Right forelimb (tissue), 1 donor: ENCODE results near the gene CPT1B.
"Not testable (repeated sequence)": the region's sequence is repeated elsewhere in the genome, so short reads cannot be mapped to it uniquely, and the experiment has no call there.

Source experiments
- DNase-seq: peaks from one replicate; pipeline ENCODE4 v3.0.0-alpha.2; 2018

CPT1B gene

DNA sequence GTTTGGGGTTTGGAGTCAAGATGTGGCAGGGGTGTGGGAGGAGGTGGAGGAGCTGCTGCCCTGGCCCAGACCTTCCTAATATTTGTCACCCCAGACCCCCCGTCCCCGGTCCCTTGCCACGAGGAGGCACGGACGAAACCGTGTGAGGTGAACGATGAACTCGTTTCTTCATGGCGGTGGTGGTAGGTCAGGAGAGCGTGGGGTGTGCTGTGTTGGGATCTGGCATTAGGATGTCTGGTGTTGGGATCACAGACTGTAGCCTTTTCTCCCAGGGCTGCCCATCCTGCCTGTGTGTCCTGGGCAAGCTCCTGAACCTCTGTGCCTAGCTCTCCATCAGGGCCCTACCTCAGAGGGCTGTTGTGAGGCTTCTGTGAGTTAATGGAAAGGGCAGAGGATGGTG, 30.8 kb upstream of the CPT1B start:
- DNase-seq: no peak

DNA sequence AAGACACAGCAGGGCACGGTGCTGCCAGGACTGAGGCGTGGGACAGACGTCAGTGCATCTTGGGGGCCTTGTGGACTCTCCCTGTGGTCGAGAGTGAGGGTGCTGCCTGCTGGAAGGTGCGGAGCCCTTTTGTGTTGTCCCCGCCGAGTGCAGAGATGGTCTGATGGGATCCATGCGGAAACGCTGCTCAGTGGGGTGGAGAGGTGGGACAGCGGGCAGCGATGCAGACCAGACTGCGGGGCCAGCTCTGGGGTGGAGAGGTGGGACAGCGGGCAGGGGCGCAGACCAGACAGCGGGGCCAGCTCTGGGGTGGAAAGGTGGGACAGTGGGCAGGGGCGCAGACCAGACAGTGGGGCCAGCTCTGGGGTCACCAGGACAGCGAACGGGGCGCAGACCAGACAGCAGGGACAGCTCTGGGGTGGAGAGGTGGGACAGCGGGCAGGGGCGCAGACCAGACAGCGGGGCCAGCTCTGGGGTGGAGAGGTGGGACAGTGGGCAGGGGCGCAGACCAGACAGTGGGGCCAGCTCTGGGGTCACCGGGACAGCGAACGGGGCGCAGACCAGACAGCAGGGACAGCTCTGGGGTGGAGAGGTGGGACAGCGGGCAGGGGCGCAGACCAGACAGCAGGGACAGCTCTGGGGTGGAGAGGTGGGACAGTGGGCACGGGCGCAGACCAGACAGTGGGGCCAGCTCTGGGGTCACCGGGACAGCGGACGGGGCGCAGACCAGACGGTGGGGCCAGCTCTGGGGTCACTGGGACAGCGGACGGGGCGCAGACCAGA, 30.0 kb upstream of the CPT1B start:
- not testable (repeated sequence) for DNase-seq

DNA sequence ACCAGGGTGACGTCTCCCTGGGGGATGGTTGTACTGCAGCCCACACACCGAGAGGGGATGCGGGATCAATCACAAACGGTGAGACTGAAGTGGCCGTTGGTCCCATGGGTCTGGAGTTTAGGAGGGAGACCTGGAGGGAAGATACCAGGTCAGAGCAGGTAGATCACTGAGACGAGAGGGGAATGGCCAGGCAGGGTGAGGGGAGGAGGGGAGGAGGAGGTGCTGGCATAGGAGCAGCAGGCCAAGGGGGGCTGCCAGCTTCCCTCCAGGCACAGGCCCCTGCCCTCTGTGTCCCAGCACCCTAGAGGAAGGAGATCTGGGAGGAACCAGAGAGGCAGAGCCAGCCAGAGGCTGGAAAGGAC, 29.4 kb upstream of the CPT1B start:
- no peak for DNase-seq

DNA sequence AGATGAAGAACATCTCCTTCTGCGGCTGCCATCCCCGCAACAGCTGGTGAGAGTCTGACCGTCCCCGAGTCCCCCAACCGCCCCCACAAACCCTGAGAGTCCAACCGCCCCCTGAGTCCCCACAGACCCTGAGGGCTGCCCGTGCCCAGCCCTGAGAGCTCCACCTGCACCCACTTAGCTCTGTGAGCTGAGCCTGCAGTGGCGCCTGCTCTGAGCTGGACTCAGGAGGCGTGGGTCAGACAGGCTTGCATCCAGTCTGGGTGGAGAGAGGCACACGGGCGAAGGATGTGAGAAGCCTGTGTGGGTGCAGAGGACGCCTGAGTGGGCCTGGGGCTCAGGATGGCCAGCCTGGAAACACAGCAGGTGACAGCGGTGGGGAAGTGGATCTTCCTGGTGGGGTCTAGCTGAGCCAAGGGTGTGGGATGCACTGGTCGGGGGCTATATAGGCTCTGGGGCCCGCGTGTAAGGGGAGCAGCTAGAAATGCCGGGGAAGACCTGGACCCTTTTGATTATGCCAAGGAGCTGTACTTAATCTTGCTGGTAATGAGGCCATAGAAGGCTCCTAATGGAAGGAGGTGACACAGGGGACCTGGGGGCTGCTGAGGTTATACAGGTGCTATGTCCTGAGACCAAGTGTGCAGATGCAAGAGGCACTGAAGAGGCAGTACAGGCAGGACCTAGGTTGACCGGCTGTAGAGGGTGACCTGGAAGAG, 28.9 kb upstream of the CPT1B start:
- DNase-seq: no peak

DNA sequence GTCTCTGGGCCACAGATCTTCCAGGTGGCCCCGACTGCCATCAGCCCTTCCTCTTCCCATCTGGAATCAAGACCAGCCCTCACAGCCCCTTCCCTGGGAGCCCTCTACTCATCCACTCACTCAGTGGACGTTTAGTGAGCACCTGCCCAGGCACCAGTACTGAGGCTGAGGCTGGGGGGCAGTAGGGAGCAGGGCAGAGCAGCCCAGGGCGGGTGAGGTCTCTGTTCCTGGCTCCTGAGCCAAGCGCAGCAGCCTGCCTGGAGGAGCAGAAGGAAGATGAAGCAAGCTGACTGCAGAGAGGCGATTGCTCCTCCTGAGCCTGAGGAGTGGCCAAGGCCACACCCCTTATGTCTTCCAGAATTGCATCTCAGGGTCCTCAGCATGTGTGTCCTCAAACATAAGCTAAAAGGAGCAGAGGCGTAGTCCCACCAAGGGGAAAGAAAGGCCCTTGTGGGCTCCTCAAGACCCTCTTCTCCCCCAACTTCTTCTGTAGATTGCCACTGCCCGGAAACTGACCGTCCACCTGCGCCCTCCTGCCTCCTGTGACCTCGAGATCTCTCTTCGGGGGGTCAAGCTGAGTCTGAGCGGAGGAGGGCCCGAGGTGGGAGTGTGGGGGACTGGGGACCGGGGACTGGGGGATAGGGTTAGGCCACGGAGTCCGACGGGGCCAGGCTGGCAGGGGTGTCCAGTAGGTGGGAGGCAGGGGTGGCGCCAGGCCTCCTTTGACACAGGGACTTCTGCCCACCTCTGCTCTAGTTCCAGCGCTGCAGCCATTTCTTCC, 28.1 kb upstream of the CPT1B start:
- no peak for DNase-seq

DNA sequence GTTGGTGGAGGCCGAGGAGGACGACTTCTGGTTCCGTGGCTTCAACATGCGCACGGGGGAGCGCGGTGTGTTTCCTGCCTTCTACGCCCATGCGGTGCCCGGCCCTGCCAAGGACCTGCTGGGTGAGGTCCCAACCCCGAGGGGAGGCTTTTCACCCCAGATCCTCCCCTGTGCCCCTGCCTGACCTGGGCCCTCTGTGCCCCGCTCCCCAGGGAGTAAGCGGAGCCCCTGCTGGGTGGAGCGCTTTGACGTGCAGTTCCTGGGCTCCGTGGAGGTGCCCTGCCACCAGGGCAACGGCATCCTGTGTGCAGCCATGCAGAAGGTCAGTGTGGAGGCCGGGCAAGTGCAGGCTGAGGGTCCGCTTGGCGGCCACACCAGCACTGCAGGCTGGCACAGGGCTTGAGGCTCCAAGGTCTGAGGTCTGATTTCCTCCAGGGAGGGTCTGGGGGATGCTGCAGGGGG, 27.4 kb upstream of the CPT1B start:
- no peak for DNase-seq

DNA sequence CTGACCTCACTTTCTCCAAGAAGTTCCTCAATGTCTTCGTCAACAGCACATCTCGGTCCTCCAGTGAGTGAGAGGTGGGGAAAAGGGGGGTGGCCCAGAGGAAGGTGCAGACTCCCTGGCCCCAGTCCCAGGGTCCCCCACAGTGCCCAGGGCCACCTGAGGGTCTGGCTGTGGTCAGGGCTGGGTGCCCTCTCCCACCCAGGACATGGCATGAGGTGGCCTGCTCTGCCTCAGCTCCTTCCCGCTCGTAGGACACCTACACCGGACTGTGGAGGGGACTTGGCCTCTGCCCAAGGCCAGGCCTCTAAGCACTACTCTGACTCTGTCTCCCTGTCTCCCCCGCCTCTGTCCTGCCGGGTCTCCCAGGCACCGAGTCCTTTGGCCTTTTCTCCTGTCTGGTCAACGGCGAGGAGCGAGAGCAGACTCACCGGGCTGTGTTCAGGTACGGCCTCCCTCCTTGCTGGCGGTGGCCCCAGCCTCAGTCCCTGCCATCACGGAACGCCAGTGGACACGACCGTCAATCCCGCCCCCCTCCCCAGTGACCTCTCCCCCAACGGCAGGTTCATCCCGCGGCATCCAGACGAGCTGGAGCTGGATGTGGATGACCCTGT, 26.9 kb upstream of the CPT1B start:
- no peak for DNase-seq

DNA sequence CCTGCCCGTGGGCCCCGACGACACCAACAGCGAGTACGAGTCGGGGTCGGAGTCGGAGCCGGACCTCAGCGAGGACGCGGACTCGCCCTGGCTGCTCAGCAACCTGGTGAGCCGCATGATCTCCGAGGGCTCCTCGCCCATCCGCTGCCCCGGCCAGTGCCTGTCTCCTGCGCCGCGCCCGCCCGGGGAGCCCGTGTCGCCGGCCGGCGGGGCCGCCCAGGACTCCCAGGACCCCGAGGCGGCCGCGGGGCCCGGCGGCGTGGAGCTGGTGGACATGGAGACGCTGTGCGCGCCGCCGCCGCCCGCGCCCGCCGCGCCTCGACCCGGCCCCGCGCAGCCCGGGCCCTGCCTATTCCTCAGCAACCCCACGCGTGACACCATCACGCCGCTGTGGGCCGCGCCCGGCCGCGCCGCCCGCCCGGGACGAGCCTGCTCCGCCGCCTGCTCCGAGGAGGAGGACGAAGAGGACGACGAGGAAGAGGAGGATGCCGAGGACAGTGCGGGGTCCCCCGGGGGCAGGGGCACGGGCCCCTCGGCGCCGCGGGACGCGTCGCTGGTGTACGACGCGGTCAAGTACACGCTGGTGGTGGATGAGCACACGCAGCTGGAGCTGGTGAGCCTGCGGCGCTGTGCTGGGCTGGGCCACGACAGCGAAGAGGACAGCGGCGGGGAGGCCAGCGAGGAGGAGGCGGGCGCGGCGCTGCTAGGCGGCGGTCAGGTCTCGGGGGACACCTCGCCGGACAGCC, 26.2 kb upstream of the CPT1B start:
- DNase-seq: no peak

DNA sequence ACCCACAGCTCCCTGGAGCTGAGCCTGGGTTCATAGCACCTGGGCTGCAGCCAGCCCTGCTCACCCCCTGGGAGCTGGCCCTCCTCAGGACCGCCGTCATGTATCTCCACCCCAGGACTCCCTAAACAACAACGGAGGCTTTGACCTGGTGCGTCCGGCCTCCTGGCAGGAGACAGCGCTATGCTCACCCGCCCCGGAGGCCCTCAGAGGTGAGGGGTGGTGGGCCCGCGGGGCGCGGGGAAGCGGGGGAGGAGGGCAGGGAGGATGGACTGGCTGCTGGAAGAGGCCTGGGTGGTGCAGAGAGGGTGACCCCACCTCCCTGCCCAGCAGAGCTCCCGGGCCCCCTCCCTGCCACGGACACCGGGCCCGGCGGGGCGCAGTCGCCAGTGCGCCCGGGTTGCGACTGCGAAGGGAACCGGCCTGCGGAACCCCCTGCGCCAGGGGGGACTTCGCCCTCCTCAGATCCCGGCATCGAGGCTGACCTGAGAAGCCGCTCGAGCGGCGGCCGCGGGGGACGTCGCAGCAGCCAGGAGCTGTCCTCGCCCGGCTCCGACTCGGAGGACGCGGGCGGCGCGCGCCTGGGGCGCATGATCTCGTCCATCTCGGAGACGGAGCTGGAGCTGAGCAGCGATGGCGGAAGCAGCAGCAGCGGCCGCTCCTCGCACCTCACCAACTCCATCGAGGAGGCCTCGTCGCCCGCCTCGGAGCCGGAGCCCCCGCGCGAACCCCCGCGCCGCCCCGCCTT, 25.5 kb upstream of the CPT1B start:
- DNase-seq: no peak

DNA sequence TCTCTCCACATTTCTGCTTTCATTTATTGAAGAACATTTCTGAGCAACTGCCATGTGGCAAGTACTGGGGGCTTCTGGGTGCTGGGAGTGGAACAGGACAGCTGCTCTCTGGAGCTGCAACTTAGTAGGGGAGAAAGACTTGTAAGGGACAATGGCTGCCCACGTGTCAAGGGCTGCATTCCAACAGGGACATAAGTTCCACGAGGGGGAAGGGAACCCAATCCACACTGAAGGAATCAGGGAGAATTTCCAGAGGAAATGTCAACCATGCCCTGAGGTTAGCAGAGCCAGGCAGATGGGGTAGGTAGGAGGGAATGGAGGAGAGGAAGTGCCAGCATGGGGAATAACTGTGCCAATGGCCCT, 24.1 kb upstream of the CPT1B start:
- DNase-seq: no peak

DNA sequence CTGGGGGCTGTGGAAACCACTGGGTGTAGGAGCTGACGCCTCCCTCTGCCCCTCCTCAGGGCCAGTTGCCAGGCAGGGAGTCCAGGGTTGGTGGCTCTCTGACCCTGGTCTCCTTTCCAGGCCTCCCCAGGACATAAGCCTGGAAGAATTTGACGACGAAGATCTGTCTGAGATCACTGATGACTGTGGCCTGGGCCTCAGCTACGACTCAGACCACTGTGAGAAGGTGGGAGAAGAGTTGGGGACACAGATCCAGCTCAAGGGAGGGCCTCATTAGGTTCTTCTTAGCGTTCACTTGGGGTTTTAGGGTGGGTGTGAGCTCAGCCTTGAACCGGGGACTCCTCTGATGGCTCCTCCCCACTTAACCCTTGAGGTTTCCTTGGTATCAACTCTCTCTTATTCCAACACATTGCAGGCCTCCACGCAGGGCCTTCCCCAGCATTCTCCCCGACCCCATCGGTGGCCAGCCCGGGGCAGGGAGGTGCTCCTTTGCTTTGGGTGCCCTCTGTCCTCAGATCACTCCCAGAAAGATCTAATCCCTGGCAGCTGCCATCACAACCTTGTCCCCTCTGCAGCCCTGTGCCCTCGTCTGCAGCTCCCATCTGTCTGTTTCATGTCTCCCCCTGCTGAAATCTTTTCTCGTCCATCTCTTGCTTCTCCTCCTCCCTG, 23.6 kb upstream of the CPT1B start:
- no peak for DNase-seq

DNA sequence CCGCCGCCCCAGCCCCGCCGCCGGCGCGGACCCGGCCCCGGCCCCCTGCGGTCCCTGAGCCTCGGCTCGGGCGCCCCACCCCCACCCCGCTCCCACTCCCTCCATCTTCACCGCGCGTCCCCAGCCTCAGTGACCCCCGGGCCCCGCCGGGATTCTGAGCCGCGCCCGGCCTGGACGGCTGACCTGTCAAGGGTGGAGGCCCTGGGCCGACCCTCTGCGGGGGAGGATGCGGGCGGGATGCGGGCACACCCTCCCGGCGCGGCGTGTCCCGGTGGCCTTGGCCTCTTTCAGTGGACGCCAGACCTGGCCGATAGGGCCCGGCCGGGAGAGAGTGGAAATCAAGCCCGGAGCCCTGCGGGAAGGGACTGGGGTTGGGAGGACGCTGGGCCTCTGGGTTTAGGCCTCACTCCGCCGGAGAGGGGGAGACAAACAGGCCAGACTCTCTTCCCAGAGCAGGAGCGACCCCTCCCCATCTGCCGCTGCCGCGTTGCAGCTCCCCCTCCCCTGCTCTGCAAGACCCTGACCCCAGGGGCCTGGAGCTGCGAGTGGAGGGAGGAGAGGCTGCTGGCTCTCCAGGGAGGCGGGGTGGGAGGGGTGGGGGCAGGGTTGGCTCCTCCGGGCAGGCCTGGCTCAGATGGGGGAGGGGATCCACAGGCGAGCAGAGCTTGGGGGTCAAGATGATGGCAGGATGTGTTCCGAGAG, 22.9 kb upstream of the CPT1B start:
- DNase-seq: no peak

DNA sequence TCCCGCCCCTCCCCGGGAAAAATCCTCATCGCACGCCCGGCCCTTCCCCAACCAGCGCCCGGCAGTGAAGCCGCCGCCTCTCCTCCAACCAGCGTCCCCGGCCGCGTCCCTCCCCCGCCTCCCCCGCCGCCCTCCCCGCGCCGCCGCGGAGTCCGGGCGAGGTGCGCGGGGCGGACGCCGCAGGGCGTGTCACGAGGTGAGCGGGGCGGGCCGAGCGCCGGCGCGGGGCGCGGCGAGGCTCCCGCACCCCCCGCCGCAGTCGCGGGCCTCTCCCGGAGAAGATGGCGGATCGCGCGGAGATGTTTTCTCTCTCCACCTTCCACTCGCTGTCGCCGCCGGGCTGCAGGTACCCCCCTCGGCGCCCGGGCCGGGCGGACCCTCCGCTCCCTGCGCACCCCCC, 22.3 kb upstream of the CPT1B start, which contains the start of gene MAPK8IP2:
Gene MAPK8IP2, plus strand, starts transcription at position 256 of the 400 bp plus-strand sequence. Its CDS starts 26 bp downstream, at position 282.
- DNase-seq: no peak

DNA sequence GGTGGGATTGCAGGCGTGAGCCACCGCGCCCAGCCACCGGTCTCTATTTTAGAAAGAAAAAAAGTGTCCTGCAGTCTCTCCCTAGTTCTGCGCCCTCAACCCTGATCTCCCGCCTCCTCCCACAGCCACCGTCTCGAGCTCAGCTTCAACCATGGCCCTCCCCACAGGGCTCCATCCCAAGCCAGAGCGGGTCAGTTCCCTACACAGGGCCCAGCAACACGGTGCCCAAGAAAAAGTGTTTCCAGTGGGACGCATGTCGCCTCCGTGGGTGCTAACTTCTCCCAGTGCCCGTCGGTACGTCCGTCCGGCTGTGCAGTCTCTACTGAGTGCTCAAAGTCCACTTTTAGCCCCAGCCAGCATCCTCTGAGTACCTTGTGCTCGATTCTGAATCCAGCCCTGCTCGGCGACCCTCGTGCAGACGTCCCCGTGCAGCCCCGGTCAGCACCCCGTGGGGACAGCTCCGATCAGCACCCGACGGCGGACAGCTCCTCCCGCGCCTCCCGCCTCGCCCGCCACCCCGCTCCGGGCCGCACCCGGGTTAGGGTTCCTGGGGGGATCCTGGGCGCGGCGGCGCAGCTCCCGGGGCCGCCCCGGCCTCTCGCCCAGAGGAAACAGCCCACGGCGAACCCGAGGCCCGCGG, 21.7 kb upstream of the CPT1B start:
- peak; percentile 82 for DNase-seq

DNA sequence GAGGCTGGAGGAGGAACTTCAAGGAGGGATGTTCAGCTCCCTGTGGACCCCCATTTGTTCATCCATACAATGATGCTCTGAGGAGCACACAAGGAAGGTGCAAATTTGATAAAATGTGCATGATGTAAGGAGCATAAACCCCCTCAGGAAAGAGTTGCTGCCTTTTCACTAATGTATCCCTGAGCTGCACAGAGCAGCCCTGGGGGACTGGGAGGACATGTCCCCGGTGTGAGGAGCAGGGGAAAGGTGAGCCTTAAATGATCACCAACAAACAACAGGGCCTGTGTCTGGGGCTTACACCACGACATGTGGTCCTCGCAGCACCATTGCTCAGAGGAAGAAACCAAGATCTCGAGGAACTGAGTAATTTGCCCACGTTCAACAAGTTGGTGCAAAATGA, 18.9 kb upstream of the CPT1B start:
- no peak for DNase-seq

DNA sequence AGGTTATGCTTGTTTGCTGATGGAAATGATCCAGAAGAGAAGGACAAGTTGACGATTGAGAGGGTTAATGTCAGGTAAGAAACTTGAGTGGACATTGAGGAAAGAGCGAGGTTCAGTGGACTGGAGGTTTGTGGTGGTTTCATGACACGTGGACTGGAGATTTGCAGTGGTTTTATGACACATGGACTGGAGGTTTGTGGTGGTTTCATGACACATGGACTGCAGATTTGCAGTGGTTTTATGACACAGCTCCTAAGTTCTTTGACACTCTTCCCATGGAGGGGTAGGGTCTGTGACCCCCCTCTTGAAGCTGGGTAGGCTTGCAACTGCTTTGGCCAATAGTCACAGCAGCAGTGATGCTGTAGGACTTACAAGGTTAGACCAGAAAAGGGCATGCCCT, 17.0 kb upstream of the CPT1B start:
- DNase-seq: no peak

DNA sequence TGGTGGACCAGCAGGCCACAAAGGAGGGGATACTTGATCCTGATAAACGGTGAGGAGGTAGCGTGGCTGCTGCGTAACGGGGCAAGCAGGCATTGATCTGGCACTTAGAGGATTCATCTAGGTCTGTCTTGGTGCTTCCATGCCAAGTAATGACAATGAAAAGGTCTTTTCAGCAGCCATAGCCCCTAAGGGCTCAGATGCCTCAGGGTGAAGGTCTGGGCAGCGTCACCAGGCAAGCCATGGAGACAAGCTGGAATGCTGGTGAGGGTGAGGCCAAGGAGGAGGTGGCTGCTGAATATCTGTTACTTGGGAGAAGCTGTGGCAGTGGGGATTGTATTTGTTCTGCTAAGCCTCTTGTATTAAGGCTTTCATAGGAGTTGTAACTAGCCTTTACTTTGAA, 9.2 kb upstream of the CPT1B start:
- DNase-seq: no peak

DNA sequence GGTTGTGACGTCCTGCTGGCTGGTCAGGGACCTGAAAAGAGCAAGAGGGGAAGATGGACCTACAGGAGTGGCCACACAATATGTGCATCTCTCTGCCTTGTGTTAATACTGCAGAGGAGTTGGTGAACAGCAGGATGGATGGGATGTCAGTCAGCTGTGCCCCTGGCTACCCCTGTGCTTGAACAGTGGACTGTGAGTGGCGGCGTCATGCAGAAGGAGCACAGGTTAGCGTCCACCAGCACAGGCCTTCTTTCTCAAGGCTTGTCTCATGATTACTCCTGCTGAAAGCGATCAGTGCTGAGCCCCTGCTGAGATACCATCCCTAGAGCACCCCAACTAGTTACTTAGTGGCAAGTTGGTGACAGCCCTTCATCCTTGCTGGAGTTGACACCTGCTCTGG, 8.2 kb upstream of the CPT1B start:
- DNase-seq: no peak

DNA sequence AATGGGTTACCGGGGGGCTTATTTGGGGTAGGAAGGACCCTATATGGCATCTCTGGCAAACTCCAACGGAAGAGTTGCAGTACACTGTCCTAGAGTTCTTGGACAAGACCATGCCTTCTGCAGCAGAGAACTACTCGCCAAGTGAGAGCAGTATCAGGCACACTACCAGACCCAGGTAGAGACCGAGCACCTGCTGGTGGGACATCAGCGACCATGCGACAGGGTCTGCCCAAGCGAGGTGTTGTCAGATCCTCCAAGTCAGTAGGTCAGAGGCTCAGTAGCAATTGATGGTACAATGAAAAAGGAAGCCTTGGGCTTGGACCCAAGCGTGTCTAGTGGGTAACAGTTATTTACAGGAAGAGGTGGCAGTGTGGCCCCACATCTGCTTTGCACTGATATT, 7.6 kb upstream of the CPT1B start:
- DNase-seq: no peak

DNA sequence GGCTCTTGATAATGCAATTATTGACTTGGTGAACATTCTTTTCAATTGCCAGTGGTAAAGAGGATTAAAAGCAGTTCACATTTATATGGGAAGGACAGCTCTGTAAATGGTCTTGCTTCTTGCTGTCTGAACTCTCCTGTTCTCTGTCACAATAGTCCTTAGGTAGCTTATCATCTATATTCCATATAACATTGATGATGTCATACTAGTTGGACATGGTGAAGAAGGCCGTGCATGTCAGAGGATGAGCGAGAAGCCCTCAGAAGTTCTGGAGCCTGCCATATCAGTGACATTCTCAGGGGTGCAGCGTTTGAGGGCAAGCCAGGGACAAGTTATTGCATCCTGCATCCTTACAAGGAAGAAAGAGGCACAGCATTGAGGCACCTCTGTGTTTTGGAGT, 7.0 kb upstream of the CPT1B start:
- DNase-seq: no peak
